VCaP (cell line): ENCODE data around the gene KRTAP9-7.

Experiments used
- H3K27ac ChIP-seq: fragments of 450-650 bp; 2 replicates; pipeline ENCODE4 v1.5.1; 2017
- TF ChIP-seq, protein P1 (sequence below): fragments of 450-650 bp; conservative IDR thresholded peaks from 2 replicates; pipeline ENCODE4 v1.5.1; 2017; ENCODE audit warnings: mild to moderate bottlenecking, moderate library complexity

The KRTAP9-7 gene

DNA sequence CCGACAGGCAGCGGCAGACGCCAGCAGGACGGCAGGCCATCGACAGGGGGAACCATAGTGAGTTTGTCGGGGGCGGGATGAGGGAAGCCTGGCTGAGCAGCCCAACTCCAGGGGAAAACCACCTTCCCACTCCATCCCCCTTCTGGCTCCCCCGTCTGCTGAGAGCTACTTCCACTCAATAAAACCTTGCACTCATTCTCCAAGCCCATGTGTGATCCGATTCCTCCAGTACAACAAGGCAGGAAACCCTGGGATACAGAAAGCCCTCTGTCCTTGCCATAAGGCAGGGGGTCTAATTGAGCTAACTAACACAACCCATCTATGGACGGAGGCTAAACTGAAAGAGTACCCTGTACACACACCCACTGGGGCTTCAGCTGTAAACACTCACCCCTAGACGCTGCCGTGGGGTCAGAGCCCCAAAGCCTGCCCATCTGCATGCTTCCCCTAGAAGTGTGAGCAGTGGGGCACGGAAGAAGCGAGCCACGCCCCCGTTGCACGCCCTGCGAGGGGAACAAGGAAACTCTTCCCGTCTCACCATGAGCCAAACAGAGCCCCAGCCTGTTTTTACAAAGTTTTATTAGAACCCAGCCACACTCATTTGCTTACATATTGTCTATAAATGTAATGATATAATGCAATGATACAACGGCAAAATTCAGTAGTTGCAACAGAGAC lies 23.1 kb downstream of the KRTAP9-7 start:
- TF ChIP-seq, protein P1, sequence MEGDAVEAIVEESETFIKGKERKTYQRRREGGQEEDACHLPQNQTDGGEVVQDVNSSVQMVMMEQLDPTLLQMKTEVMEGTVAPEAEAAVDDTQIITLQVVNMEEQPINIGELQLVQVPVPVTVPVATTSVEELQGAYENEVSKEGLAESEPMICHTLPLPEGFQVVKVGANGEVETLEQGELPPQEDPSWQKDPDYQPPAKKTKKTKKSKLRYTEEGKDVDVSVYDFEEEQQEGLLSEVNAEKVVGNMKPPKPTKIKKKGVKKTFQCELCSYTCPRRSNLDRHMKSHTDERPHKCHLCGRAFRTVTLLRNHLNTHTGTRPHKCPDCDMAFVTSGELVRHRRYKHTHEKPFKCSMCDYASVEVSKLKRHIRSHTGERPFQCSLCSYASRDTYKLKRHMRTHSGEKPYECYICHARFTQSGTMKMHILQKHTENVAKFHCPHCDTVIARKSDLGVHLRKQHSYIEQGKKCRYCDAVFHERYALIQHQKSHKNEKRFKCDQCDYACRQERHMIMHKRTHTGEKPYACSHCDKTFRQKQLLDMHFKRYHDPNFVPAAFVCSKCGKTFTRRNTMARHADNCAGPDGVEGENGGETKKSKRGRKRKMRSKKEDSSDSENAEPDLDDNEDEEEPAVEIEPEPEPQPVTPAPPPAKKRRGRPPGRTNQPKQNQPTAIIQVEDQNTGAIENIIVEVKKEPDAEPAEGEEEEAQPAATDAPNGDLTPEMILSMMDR, result no peak
- no peak overlapping the region for H3K27ac ChIP-seq

DNA sequence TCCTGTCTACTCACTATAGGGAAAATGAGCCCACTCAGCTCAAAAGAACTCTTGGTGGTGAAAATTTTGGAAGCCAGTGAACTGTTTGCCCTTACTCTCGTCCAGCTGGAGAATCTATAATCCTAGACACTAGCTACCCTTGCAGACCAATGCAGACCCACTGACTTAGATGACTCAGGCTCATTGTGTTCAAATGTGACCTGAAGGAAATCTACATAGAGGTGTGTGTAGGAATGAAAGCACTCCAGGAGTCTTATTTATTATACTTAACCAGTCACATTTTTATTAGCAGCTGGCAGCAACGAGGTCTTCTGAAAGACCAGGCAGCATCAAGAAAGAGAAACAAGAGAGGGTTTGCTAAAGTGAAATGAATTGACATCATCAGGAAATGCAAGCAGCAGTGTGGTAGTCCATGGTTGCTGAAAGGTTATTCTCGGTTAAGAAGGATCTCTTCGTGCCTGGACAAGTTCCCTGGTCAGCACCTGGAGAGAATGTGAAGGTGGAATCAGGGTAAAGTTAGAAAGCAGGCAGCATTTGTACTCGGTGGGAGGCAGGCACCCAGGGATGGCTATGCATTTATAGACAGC lies 25.8 kb downstream of the KRTAP9-7 start:
- H3K27ac ChIP-seq, result no peak overlapping the region
- TF ChIP-seq, protein P1, result no peak

- TF ChIP-seq, protein P1, result no peak
- no peak within 1 kb of the TSS for H3K27ac ChIP-seq
Measured at GRCh38 chr17:41301916-41302901, 26.7 kb downstream of the KRTAP9-7 start, which contains the start of gene KRTAP29-1. Gene KRTAP29-1 (minus strand): TSS chr17:41302851. CDS start chr17:41302851, 0 bp downstream.

DNA sequence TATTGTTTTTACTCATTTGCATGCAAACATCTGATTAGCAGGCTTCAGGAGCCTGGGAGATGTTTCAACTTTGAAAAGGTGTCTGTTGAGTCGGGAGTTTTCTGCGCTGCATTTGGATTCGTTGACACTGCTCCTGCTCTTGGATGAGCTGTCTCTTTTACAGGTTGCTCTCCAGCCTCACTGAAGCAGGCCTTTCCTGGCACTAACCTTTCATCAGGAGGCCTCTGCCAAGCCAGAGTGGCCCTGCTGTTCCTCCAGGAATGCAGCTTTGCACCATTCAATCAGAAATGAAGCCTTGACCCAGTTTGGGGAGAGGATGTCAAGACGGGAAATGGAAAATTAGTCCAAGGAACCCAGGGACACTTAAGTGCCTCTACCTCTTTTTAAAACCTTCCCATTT lies 27.5 kb downstream of the KRTAP9-7 start:
- TF ChIP-seq, protein P1, result no peak
- no peak overlapping the region for H3K27ac ChIP-seq

GRCh38 chr17:41304091-41304490 lies 28.6 kb downstream of the KRTAP9-7 start:
- no peak overlapping the region for H3K27ac ChIP-seq
- TF ChIP-seq, protein P1, result no peak

- TF ChIP-seq, protein P1, result no peak
- no peak overlapping the region for H3K27ac ChIP-seq
Measured at GRCh38 chr17:41307647-41308046, 32.1 kb downstream of the KRTAP9-7 start.

DNA sequence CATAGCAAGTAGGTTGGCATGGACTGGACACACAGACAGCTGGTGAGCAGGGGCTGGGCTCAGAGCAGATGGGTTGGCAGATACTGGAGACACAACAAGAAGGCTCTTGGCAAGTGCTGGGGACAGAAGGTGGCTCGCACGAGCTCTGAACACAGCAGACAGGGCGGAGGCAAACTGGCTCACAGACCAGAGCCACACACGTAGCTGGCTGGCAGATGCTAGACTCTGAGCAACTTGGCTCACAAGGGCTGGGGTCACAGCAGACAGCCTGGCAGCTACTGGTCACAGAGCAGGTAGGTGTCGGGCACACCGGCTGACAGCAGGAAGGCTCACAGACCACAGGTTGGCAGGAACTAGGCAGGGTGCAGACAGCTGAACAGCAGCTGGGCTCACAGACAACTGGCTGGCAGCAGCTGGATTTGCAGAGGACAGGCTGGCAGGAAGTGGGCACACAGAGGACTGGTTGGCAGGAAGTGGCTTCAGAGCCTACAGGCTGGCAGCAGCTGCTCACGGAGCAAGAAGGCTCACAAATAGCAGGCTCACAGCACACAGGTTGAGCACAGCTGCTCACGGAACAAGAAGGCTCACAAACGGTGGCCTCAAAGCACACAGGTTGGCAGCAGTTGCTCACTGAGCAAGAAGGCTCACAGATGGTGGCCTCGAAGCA lies 32.9 kb downstream of the KRTAP9-7 start:
- TF ChIP-seq, protein P1, result no peak
- no peak overlapping the region for H3K27ac ChIP-seq
